Fibroblast of villous mesenchyme (primary cell): ENCODE measurements around the gene NR2F1. TPM values are rescaled to one million over a fixed set of nuclear protein-coding genes. Genes with fewer than 3 reads are reported as not detected.

Experiments
- DNase-seq: peaks from one replicate; pipeline ENCODE4 v3.0.0-alpha.2; 2010; ENCODE audit warnings: low read depth
- H3K4me3 ChIP-seq: 2 replicates; pipeline ENCODE4 v1.5.1; 2011; ENCODE audit warnings: low read depth, mild to moderate bottlenecking, low read length
- CTCF ChIP-seq: IDR thresholded peaks from 2 replicates; pipeline ENCODE4 v1.5.1; 2012; ENCODE audit warnings: low read depth, mild to moderate bottlenecking, low read length; ENCODE audit not compliant: insufficient read depth
- total RNA-seq: library from RNA; depleted of rRNA; stranded (reverse); fragments of >200 nt; gene quantifications from 2 replicates; pipeline ENCODE4 v1.2.3, GENCODE V29; 2012

Gene NR2F1
- total RNA-seq, 1 donor: 29.8 TPM

GRCh38 chr5:93584596-93585040, 1.6 kb downstream of the NR2F1 start:
- no peak for TF ChIP-seq CTCF
- DNase-seq: no peak
- peak overlapping the region; percentile 92 for H3K4me3 ChIP-seq

DNA sequence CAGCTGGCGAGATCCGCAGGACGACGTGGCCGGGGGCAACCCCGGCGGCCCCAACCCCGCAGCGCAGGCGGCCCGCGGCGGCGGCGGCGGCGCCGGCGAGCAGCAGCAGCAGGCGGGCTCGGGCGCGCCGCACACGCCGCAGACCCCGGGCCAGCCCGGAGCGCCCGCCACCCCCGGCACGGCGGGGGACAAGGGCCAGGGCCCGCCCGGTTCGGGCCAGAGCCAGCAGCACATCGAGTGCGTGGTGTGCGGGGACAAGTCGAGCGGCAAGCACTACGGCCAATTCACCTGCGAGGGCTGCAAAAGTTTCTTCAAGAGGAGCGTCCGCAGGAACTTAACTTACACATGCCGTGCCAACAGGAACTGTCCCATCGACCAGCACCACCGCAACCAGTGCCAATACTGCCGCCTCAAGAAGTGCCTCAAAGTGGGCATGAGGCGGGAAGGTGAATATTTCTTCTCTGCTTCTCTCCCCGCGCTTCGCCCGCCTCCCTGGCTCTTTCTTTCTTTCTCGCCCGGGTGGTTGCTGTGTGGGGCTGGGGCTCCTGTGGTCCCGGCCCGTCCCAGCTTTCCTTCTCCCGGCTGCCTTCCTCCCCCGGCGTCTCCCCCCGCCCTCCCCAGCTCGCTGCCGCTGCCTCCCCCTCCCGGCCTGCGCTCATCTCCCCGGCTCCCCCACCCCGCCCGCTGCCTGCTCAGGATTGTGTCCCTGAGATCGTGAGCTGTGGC, 2.2 kb downstream of the NR2F1 start:
- H3K4me3 ChIP-seq: peak overlapping the region; percentile 92
- DNase-seq: no peak
- no peak for TF ChIP-seq CTCF

GRCh38 chr5:93585767-93586385, 2.9 kb downstream of the NR2F1 start:
- TF ChIP-seq CTCF: no peak
- no peak for DNase-seq
- H3K4me3 ChIP-seq: peak overlapping the region; percentile 92

DNA sequence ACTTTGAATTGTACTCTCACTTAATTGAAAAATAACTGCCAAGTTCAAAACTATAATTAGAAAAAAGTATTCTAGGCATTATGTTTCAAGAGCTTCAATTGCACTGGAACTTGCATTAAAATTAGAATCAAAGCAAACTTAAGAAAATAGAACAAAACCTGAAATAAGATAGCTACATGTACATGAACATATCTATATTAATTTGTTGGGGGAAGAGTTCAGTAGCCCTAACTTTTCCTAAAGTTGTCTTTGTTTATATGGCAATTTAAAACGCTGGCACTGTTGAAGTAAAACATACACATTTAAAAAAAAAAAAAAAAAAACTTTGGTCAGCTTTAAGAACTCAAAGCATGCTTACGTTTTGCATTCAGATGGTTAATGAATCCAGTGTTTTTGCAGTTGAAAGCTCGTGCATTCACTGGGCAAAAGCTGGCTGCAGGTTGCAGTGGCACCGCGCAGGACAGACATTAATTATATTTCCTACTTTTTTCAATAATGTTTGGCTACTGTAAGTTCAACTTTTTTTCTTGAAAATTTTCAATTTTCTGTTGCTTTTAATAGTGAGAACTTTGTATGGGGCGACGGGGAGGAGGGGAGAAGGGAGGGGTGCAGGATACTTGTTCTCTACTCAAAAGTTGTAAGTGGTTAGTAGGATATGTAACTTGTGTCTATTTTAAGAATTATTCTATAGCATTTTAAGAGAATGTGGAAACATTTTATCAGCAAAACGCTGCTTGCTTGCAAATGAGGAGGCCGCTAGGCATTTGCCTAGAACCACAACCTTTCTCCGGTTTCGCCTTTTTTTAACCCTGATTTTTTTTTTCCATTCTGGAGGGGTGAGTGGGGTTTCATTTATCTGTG, 3.9 kb downstream of the NR2F1 start:
- TF ChIP-seq CTCF: no peak
- no peak for DNase-seq
- peak overlapping the region; percentile 92 for H3K4me3 ChIP-seq

DNA sequence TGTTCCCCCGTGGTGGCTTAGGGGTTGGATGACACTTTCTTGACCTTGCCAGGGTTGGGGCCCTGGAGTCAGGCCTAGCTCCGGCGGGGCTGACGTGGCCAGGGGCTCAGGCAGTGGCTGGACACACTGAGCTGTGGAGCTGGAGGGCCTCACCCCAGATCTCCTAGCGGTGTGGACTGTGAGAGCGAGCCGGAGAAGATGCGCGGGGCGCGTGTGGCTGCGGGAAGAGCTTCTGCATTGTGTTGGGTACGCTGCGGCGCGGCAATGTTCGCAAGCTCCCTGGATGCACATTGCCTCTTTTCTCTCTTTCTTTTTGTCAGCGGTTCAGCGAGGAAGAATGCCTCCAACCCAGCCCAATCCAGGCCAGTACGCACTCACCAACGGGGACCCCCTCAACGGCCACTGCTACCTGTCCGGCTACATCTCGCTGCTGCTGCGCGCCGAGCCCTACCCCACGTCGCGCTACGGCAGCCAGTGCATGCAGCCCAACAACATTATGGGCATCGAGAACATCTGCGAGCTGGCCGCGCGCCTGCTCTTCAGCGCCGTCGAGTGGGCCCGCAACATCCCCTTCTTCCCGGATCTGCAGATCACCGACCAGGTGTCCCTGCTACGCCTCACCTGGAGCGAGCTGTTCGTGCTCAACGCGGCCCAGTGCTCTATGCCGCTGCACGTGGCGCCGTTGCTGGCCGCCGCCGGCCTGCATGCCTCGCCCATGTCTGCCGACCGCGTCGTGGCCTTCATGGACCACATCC, 4.8 kb downstream of the NR2F1 start:
- no peak for DNase-seq
- no peak for TF ChIP-seq CTCF
- peak overlapping the region; percentile 92 for H3K4me3 ChIP-seq
